HT1080 (cell line): ENCODE measurements around the gene RNF149. TPM values are rescaled to one million over a fixed set of nuclear protein-coding genes. Genes with fewer than 3 reads are reported as not detected.
"Not testable (repeated sequence)": the region's sequence is repeated elsewhere in the genome, so short reads cannot be mapped to it uniquely, and the experiment has no call there.

Source experiments
- DNase-seq: peaks from one replicate; pipeline ENCODE4 v3.0.0-alpha.2; 2015; ENCODE audit warnings: low read depth
- total RNA-seq: library from RNA; depleted of rRNA; stranded (reverse); fragments of >200 nt; shearing (Covaris generic); gene quantifications from 2 replicates; pipeline ENCODE4 v1.2.3, GENCODE V29; 2014

The RNF149 gene
- total RNA-seq, 1 experiment from 2014 or later: 66.0 TPM

- DNase-seq: no peak
Observed at GRCh38 chr2:101332885-101333766, 24.6 kb upstream of the RNF149 start.

- DNase-seq: no peak
Observed at GRCh38 chr2:101331202-101331601, 22.7 kb upstream of the RNF149 start.

- peak; percentile 64 for DNase-seq
Observed at GRCh38 chr2:101330253-101330933, 21.9 kb upstream of the RNF149 start.

GRCh38 chr2:101329026-101329425 is 20.5 kb upstream of the RNF149 start:
- DNase-seq: no peak

GRCh38 chr2:101328474-101329007 is 20.0 kb upstream of the RNF149 start:
- DNase-seq: peak; percentile 96

- no peak for DNase-seq
Observed at GRCh38 chr2:101327863-101328394, 19.4 kb upstream of the RNF149 start.

GRCh38 chr2:101325425-101325824 is 16.9 kb upstream of the RNF149 start:
- no peak for DNase-seq

- DNase-seq: not testable (repeated sequence)
Observed at GRCh38 chr2:101316568-101316967, 8.1 kb upstream of the RNF149 start.

GRCh38 chr2:101311696-101312017 is 3.2 kb upstream of the RNF149 start:
- no peak for DNase-seq

- DNase-seq: no peak
Observed at GRCh38 chr2:101310834-101311695, 2.6 kb upstream of the RNF149 start.

GRCh38 chr2:101310090-101310833 is 1.8 kb upstream of the RNF149 start:
- no peak for DNase-seq

GRCh38 chr2:101307950-101308431 is 510 bp downstream of the RNF149 start:
- peak; percentile 5 for DNase-seq

GRCh38 chr2:101307503-101307902 is 998 bp downstream of the RNF149 start:
- DNase-seq: no peak

- no peak for DNase-seq
Observed at GRCh38 chr2:101306410-101306809, 2.1 kb downstream of the RNF149 start.

- DNase-seq: peak; percentile 38
Observed at GRCh38 chr2:101305492-101306078, 2.9 kb downstream of the RNF149 start.

- no peak for DNase-seq
Observed at GRCh38 chr2:101305035-101305434, 3.5 kb downstream of the RNF149 start.

- no peak for DNase-seq
Observed at GRCh38 chr2:101303688-101304087, 4.8 kb downstream of the RNF149 start.

- DNase-seq: no peak
Observed at GRCh38 chr2:101302016-101302415, 6.5 kb downstream of the RNF149 start.

- DNase-seq: no peak
Observed at GRCh38 chr2:101300836-101301235, 7.7 kb downstream of the RNF149 start.

GRCh38 chr2:101300164-101300563 is 8.3 kb downstream of the RNF149 start:
- DNase-seq: no peak
